ENCODE results near the gene SPATA45. TPM values are rescaled to one million over a fixed set of nuclear protein-coding genes. Genes with fewer than 3 reads are reported as not detected.
"Not testable (repeated sequence)": the region's sequence is repeated elsewhere in the genome, so short reads cannot be mapped to it uniquely, and the experiment has no call there.

SPATA45 gene
- total RNA-seq, 2 donors from 2014 or later: not detected

DNA sequence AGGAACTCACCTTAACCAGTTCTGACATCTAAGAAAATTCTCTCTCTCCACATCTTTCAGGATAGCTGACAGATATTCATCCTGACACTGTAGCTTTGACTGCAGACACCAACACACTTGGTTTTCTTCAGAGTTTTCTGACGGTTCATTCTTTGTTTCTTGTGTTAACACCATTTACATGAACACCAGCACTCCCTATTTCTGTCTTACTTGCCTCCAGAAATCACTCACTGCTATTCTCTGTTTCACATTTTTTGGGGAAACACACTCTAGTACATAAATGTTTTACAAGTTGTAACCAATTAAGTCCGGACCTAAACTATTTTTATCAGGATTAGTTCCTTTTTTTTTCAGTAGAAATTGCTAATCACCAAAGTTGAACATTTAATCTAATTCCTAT is 26.1 kb upstream of the SPATA45 start:
- H3K4me1 ChIP-seq (ENCODE audit: control insufficient read depth in 1 of 2, low read depth in 2 of 2): no peaks in the 10 kb centered on the region
- no peaks in the 10 kb centered on the region for H3K27me3 ChIP-seq (replicated peaks; ENCODE audit: insufficient read depth)
- H3K36me3 ChIP-seq: peaks cover 3% of the 10 kb centered on the region
- H3K9me3 ChIP-seq: no peaks in the 10 kb centered on the region
- DNase-seq (ENCODE audit: low spot score) (no peak), ATAC-seq (ENCODE audit: insufficient number of reproducible peaks, low FRiP score, low read depth) (no peak)
- TF ChIP-seq, protein P1, sequence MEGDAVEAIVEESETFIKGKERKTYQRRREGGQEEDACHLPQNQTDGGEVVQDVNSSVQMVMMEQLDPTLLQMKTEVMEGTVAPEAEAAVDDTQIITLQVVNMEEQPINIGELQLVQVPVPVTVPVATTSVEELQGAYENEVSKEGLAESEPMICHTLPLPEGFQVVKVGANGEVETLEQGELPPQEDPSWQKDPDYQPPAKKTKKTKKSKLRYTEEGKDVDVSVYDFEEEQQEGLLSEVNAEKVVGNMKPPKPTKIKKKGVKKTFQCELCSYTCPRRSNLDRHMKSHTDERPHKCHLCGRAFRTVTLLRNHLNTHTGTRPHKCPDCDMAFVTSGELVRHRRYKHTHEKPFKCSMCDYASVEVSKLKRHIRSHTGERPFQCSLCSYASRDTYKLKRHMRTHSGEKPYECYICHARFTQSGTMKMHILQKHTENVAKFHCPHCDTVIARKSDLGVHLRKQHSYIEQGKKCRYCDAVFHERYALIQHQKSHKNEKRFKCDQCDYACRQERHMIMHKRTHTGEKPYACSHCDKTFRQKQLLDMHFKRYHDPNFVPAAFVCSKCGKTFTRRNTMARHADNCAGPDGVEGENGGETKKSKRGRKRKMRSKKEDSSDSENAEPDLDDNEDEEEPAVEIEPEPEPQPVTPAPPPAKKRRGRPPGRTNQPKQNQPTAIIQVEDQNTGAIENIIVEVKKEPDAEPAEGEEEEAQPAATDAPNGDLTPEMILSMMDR (IDR thresholded peaks at IDR 0.05): no peak
- no peak overlapping the region for H3K27ac ChIP-seq
- H3K4me3 ChIP-seq: no peak overlapping the region

DNA sequence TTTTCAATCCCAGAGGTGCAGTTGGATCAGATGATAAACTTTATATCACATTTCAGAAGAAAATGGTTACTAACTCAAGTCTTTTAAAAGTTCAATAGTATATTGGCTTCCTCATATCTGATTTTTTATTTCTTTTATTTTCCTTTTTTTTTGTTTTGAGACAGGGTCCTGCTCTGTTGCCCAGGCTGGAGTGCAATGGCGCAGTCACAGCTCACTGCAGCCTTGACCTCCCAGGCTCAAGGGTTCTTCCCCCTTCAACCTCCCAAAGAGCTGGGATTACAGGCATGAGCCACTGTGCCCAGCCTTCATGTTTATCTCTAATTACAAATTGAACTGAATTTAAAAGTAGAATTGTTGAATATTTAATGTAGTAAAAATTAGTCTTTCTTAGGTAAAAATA is 24.5 kb upstream of the SPATA45 start:
- no peaks in the 10 kb centered on the region for H3K27me3 ChIP-seq (replicated peaks; ENCODE audit: insufficient read depth)
- no peaks in the 10 kb centered on the region for H3K36me3 ChIP-seq
- no peak overlapping the region for H3K27ac ChIP-seq
- H3K4me3 ChIP-seq: no peak overlapping the region
- no peaks in the 10 kb centered on the region for H3K4me1 ChIP-seq (ENCODE audit: control insufficient read depth in 1 of 2, low read depth in 2 of 2)
- TF ChIP-seq, protein P1 (IDR thresholded peaks at IDR 0.05): no peak
- DNase-seq (ENCODE audit: low spot score) (no peak), ATAC-seq (ENCODE audit: insufficient number of reproducible peaks, low FRiP score, low read depth) (no peak)
- no peaks in the 10 kb centered on the region for H3K9me3 ChIP-seq

DNA sequence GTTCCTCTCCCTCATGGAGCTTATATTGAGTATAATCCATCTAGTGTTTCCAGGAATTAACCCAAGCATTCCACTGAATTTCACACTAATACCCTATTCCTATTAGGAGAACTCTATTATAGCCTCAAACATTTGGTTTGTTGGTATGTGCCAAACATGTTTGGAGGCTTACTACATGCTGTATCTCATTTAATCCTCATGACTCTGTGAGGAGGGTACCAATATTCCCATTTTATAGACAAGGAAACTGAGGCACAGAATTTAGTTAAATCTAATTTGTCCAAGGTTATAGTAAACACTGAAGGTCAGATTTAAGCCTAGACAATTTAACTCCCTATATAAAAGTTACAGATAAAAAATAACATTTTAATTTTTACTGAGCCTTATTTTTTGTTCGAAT is 19.7 kb upstream of the SPATA45 start:
- Histone ChIP-seq H3K27ac (no peak overlapping the region), H3K36me3 (no peaks in the 10 kb centered on the region), H3K27me3 (replicated peaks; ENCODE audit: insufficient read depth) (no peaks in the 10 kb centered on the region), H3K4me3 (no peak overlapping the region), H3K9me3 (no peaks in the 10 kb centered on the region), H3K4me1 (ENCODE audit: control insufficient read depth in 1 of 2, low read depth in 2 of 2) (no peaks in the 10 kb centered on the region)
- ATAC-seq (ENCODE audit: insufficient number of reproducible peaks, low FRiP score, low read depth): no peak
- DNase-seq (ENCODE audit: low spot score): no peak
- TF ChIP-seq, protein P1 (IDR thresholded peaks at IDR 0.05): no peak

DNA sequence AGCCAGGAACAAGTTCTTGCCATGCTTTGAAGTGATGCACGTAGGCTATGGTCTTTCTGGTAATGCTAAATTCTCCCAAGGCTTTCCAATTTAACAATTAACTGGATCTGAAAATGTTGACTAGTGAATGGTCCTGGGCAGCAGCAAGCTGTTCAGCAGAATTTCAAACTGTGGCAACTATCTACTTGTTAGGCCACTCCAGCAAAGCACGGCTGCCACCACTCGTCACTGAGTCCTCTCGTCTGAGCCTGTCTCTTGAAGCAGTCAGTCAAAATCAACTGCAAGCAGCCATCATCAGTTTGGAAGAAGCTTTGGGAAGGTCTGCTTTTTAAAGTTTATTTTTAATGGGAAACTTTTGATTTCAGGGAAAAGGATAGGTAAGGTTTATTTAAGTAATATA is 16.8 kb upstream of the SPATA45 start:
- no peaks in the 10 kb centered on the region for H3K36me3 ChIP-seq
- H3K4me3 ChIP-seq: no peak overlapping the region
- ATAC-seq (ENCODE audit: insufficient number of reproducible peaks, low FRiP score, low read depth): no peak
- DNase-seq (ENCODE audit: low spot score): no peak
- no peak overlapping the region for H3K27ac ChIP-seq
- H3K4me1 ChIP-seq (ENCODE audit: control insufficient read depth in 1 of 2, low read depth in 2 of 2): peaks cover 14 to 15% of the 10 kb centered on the region in 2 donors
- TF ChIP-seq, protein P1 (IDR thresholded peaks at IDR 0.05): no peak
- H3K27me3 ChIP-seq (replicated peaks; ENCODE audit: insufficient read depth): no peaks in the 10 kb centered on the region
- H3K9me3 ChIP-seq: no peaks in the 10 kb centered on the region

DNA sequence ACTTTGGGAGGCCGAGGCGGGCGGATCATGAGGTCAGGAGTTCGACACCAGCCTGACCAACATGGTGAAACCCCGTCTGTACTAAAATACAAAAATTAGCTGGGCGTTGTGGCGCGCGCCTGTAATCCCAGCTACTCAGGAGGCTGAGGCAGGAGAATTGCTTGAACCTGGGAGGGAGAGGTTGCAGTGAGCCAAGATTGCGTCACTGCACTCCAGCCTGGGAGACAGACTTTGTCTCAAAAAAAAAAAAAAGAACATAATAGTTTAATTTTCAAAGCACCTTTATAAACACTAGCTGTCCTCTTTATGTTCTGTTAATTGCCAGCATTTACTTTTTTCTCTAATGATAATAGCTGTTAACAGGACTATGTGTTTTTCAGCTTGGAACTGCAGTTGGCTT is 15.9 kb upstream of the SPATA45 start:
- H3K9me3 ChIP-seq; DNase-seq (ENCODE audit: low spot score); H3K36me3 ChIP-seq; H3K4me3 ChIP-seq; H3K27ac ChIP-seq; H3K27me3 ChIP-seq (replicated peaks; ENCODE audit: insufficient read depth); ATAC-seq (ENCODE audit: insufficient number of reproducible peaks, low FRiP score, low read depth): not testable (repeated sequence)
- peaks cover 19 to 21% of the 10 kb centered on the region in 2 donors for H3K4me1 ChIP-seq (ENCODE audit: control insufficient read depth in 1 of 2, low read depth in 2 of 2)

DNA sequence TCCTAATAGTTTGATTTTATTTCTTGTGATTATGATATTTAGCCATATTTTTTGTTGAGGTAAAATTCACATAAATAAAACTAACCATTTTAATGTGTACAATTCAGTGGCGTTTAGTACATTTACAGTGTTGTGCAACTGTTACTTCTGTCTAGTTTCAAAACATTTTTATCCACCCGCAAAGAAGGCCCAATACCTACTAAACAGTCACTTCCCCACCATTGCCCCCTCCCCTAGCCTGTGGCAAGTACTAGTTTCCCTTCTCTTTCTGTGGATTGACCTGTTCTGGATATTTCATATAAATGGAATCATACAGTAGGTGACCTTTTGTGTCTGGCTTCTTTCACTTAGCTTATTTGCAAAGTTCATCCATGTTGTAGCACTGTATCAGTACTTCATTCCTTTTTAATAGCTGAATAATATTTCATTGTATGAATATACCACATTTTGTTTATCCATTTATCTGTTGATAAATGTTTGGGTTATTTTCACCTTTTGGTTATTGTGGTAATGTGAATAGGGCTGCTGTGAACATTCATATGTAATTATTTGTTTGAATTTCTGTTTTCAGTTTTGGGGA is 14.8 kb upstream of the SPATA45 start:
- Histone ChIP-seq H3K4me3 (no peak overlapping the region), H3K9me3 (no peaks in the 10 kb centered on the region), H3K27me3 (replicated peaks; ENCODE audit: insufficient read depth) (no peaks in the 10 kb centered on the region), H3K36me3 (no peaks in the 10 kb centered on the region), H3K27ac (no peak overlapping the region), H3K4me1 (ENCODE audit: control insufficient read depth in 1 of 2, low read depth in 2 of 2) (peaks cover 20 to 25% of the 10 kb centered on the region in 2 donors)
- TF ChIP-seq, protein P1 (IDR thresholded peaks at IDR 0.05): no peak
- no peak for ATAC-seq (ENCODE audit: insufficient number of reproducible peaks, low FRiP score, low read depth)
- no peak for DNase-seq (ENCODE audit: low spot score)

All from thoracic aorta (tissue), 2 donors.